H1 (cell line): Measurements from ENCODE around the gene ATM.

Experiments used
- CTCF ChIP-seq, 3 experiments: IDR thresholded peaks; 1 replicate in 2 of 3; 2 replicates in 1 of 3; pipeline versions ENCODE4 v1.5.1 to v1.6.1; 2011; ENCODE audit warnings: low read length in 3 of 3, mild to moderate bottlenecking in 3 of 3, inconsistent platforms in 2 of 3, low read depth in 1 of 3, moderate library complexity in 1 of 3; ENCODE audit not compliant: insufficient read depth in 1 of 3; ENCODE audit errors: control extremely low read depth in 1 of 3
- EGR1 ChIP-seq: IDR thresholded peaks from 2 replicates; pipeline ENCODE4 v1.6.1; 2011; ENCODE audit warnings: low read depth, low read length, borderline replicate concordance
- EP300 ChIP-seq, 2 experiments: IDR thresholded peaks; 1 replicate in 1 of 2; 2 replicates in 1 of 2; pipeline ENCODE4 v1.6.1; 2011 to 2012; ENCODE audit warnings: low read depth in 2 of 2, low read length in 2 of 2, mild to moderate bottlenecking in 2 of 2, borderline replicate concordance in 1 of 2, inconsistent platforms in 1 of 2, moderate library complexity in 1 of 2
- EZH2 ChIP-seq: fragments of 200-600 bp; sonication (generic); IDR thresholded peaks from 2 replicates; pipeline ENCODE4 v1.7.1; 2012; ENCODE audit warnings: low read depth, mild to moderate bottlenecking, moderate library complexity, low read length, inconsistent platforms; ENCODE audit not compliant: severe bottlenecking
- GABPA ChIP-seq: IDR thresholded peaks from 2 replicates; pipeline ENCODE4 v1.6.1; 2011; ENCODE audit warnings: mild to moderate bottlenecking, low read length, moderate library complexity, borderline replicate concordance; ENCODE audit not compliant: insufficient read depth
- JUND ChIP-seq: IDR thresholded peaks from 2 replicates; pipeline ENCODE4 v1.6.1; 2011; ENCODE audit warnings: mild to moderate bottlenecking, improper control_type of control experiment, low read length
- MAX ChIP-seq: IDR thresholded peaks from 2 replicates; pipeline ENCODE4 v1.6.1; 2012; ENCODE audit warnings: inconsistent platforms
- NANOG ChIP-seq: IDR thresholded peaks from 2 replicates; pipeline ENCODE4 v1.6.1; 2011; ENCODE audit warnings: low read length, low read depth, mild to moderate bottlenecking, inconsistent platforms; ENCODE audit not compliant: insufficient read depth, poor library complexity, severe bottlenecking
- POLR2AphosphoS5 ChIP-seq: IDR thresholded peaks from 2 replicates; pipeline ENCODE4 v1.6.1; 2011; ENCODE audit warnings: low read depth, low read length
- RFX5 ChIP-seq: IDR thresholded peaks from 2 replicates; pipeline ENCODE4 v1.6.1; 2011; ENCODE audit warnings: low read depth, low read length, improper control_type of control experiment, borderline replicate concordance
- SIN3A ChIP-seq, 2 experiments: IDR thresholded peaks in 1 of 2; conservative IDR thresholded peaks in 1 of 2; 2 replicates each; pipeline ENCODE4 v1.6.1; 2011 to 2012; ENCODE audit warnings: low read length in 2 of 2, improper control_type of control experiment in 1 of 2, low read depth in 1 of 2, mild to moderate bottlenecking in 1 of 2
- SP1 ChIP-seq: IDR thresholded peaks from 2 replicates; pipeline ENCODE4 v1.6.1; 2011; ENCODE audit warnings: low read depth, low read length
- TAF1 ChIP-seq: IDR thresholded peaks from 2 replicates; pipeline ENCODE4 v1.6.1; 2011; ENCODE audit warnings: mild to moderate bottlenecking, low read depth, low read length
- TAF7 ChIP-seq: optimal IDR thresholded peaks from 2 replicates; pipeline ENCODE3; 2011; ENCODE audit warnings: low read depth, mild to moderate bottlenecking, inconsistent platforms, low read length, moderate library complexity, borderline replicate concordance

- TF ChIP-seq CTCF (IDR thresholded peaks at IDR 0.05; ENCODE audit: control extremely low read depth in 1 of 3, insufficient read depth in 1 of 3, low read depth in 1 of 3, low read length in 3 of 3) (no peak), EZH2 (no peak), TAF1 (no peak), POLR2AphosphoS5 (no peak), EGR1 (no peak), EP300 (IDR thresholded peaks at IDR 0.05; ENCODE audit: borderline replicate concordance in 1 of 2, low read depth in 2 of 2, low read length in 2 of 2) (no peak), RFX5 (no peak), TAF7 (no peak), NANOG (no peak), MAX (no peak), GABPA (no peak), SIN3A (conservative IDR thresholded peaks at IDR 0.05 in 1 of 2, IDR thresholded peaks at IDR 0.05 in 1 of 2; ENCODE audit: low read depth in 1 of 2, low read length in 2 of 2) (no peak), JUND (no peak), SP1 (no peak)
These were observed 56.1 kb downstream of the ATM start for GRCh38 chr11:108278954-108279353.
